HG02938 (cell line): Measurements from ENCODE around the gene RTEL1.
"Not testable (repeated sequence)": the region's sequence is repeated elsewhere in the genome, so short reads cannot be mapped to it uniquely, and the experiment has no call there.

Experiments
- ATAC-seq: cut with Tn5 transposase; IDR thresholded peaks from one replicate; pipeline ENCODE4 v1.9.1; 2021; ENCODE audit warnings: mild to moderate bottlenecking, moderate library complexity; ENCODE audit not compliant: unreplicated experiment

The RTEL1 gene

GRCh38 chr20:63650486-63650885 lies 7.6 kb upstream of the RTEL1 start:
- not testable (repeated sequence) for ATAC-seq

- no peak for ATAC-seq
Measured at GRCh38 chr20:63651942-63652191, 6.2 kb upstream of the RTEL1 start.

GRCh38 chr20:63652192-63652980 lies 5.7 kb upstream of the RTEL1 start:
- no peak for ATAC-seq

- no peak for ATAC-seq
Measured at GRCh38 chr20:63653041-63653973, 4.8 kb upstream of the RTEL1 start, which contains the start of gene STMN3. Gene STMN3 (minus strand): TSS chr20:63653424. CDS start chr20:63653345, 79 bp downstream.

GRCh38 chr20:63653974-63654668 lies 4.0 kb upstream of the RTEL1 start:
- ATAC-seq = no peak

GRCh38 chr20:63655249-63655648 lies 2.9 kb upstream of the RTEL1 start:
- no peak for ATAC-seq

- no peak for ATAC-seq
Measured at GRCh38 chr20:63656451-63656850, 1.7 kb upstream of the RTEL1 start.

- ATAC-seq = no peak
Measured at GRCh38 chr20:63657260-63657936, 714 bp upstream of the RTEL1 start.

GRCh38 chr20:63658749-63659187 lies 656 bp downstream of the RTEL1 start:
- ATAC-seq = no peak

GRCh38 chr20:63659370-63659769 lies 1.3 kb downstream of the RTEL1 start:
- no peak for ATAC-seq

GRCh38 chr20:63660174-63660573 lies 2.1 kb downstream of the RTEL1 start:
- not testable (repeated sequence) for ATAC-seq

GRCh38 chr20:63660622-63661021 lies 2.5 kb downstream of the RTEL1 start:
- no peak for ATAC-seq

- no peak for ATAC-seq
Measured at GRCh38 chr20:63661108-63661507, 3.0 kb downstream of the RTEL1 start.

- no peak for ATAC-seq
Measured at GRCh38 chr20:63661959-63662812, 4.1 kb downstream of the RTEL1 start.

GRCh38 chr20:63662813-63663189 lies 4.7 kb downstream of the RTEL1 start:
- no peak for ATAC-seq

GRCh38 chr20:63663332-63664066 lies 5.4 kb downstream of the RTEL1 start:
- ATAC-seq = no peak

GRCh38 chr20:63664143-63664851 lies 6.2 kb downstream of the RTEL1 start:
- no peak for ATAC-seq

GRCh38 chr20:63664861-63665594 lies 6.9 kb downstream of the RTEL1 start:
- no peak for ATAC-seq
